K562 (cell line): Measurements from ENCODE around the gene ERICH6B. TPM values are rescaled to one million over a fixed set of nuclear protein-coding genes. Genes with fewer than 3 reads are reported as not detected.

Experiments
- ATAC-seq: fragments of 200-7000 bp; cut with Tn5 transposase; 3 replicates; pipeline ENCODE4 v1.9.1; 2020; ENCODE audit warnings: moderate library complexity
- BruUV-seq: library from RNA; stranded (reverse); fragments of 400-500 nt; replicated peaks from 2 replicates; lab custom pipeline; 2021; lab: Mats Ljungman, UMichigan
- CTCF ChIA-PET: fragments of 300-600 bp; formaldehyde crosslinking; extraction: SDS; loops from one replicate; lab custom pipeline; 2021; ENCODE audit warnings: low intra/inter-chr PET ratio; lab: Yijun Ruan, JAX
- POLR2A ChIA-PET: fragments of 300-600, 350-650 bp; sonication (Branson Sonifier 250); formaldehyde crosslinking; extraction: SDS; loops from one replicate; lab custom pipeline; 2021; ENCODE audit warnings: antibody characterized with exemption, inconsistent platforms; lab: Yijun Ruan, JAX
- DNase-seq, 4 experiments: peaks; one replicate each; pipeline versions ENCODE4 v3.0.0 to v3.0.0-alpha.2; 2011 to 2018; ENCODE audit warnings: low spot score in 3 of 4, mixed read lengths in 3 of 4; ENCODE audit errors: extremely low read depth in 1 of 4
- FAIRE-seq: peaks from 2 replicates; lab custom pipeline; 2011; peaks lifted over from hg19 to GRCh38; lab: Jason Lieb, UNC
- H2AFZ ChIP-seq: 2 replicates; pipeline ENCODE4 v1.6.0; 2011; ENCODE audit warnings: low read depth, low read length, control low read depth, inconsistent platforms
- H3K27ac ChIP-seq: fragments of 200-600 bp; 3 replicates; pipeline ENCODE4 v1.8.0; 2011; ENCODE audit warnings: low read depth, mild to moderate bottlenecking, control low read depth, inconsistent platforms, low read length, moderate library complexity, mixed read lengths; ENCODE audit errors: extremely low read depth
- H3K27me3 ChIP-seq, 2 experiments: fragments of 300-600 bp in 1 of 2; 2 replicates in 1 of 2; 3 replicates in 1 of 2; pipeline versions ENCODE4 v1.6.0 to v1.8.0; 2011; ENCODE audit warnings: inconsistent platforms in 2 of 2, low read length in 2 of 2, mild to moderate bottlenecking in 1 of 2, mixed read lengths in 1 of 2, moderate library complexity in 1 of 2; ENCODE audit not compliant: control insufficient read depth in 2 of 2, insufficient read depth in 2 of 2
- H3K36me3 ChIP-seq: fragments of 300-600 bp; 3 replicates; pipeline ENCODE4 v1.8.0; 2011; ENCODE audit warnings: mild to moderate bottlenecking, low read length, inconsistent platforms; ENCODE audit not compliant: control insufficient read depth, insufficient read depth
- H3K4me1 ChIP-seq, 2 experiments: fragments of 200-600 bp in 1 of 2; replicated peaks in 1 of 2; 2 replicates in 1 of 2; 3 replicates in 1 of 2; pipeline versions ENCODE4 v1.5.1 to v1.8.0; 2011; ENCODE audit warnings: inconsistent platforms in 2 of 2, low read length in 2 of 2, mild to moderate bottlenecking in 1 of 2, mixed read lengths in 1 of 2, moderate library complexity in 1 of 2; ENCODE audit not compliant: control insufficient read depth in 2 of 2, insufficient read depth in 2 of 2
- H3K4me2 ChIP-seq: 2 replicates; pipeline ENCODE4 v1.6.1; 2011; ENCODE audit warnings: low read length, control low read depth, inconsistent platforms, mixed read lengths; ENCODE audit not compliant: insufficient read depth
- H3K4me3 ChIP-seq: fragments of 200-600 bp; sonication (generic), shearing (Covaris generic); 2 replicates; pipeline ENCODE4 v1.5.1; 2016; ENCODE audit warnings: control low read depth, inconsistent platforms
- H3K79me2 ChIP-seq: fragments of 200-600 bp; 3 replicates; pipeline ENCODE4 v1.8.0; 2011; ENCODE audit warnings: low read length, inconsistent platforms; ENCODE audit not compliant: control insufficient read depth, insufficient read depth
- H3K9ac ChIP-seq, 2 experiments: 2 replicates each; pipeline versions ENCODE4 v1.6.0 to v1.6.1; 2011; ENCODE audit warnings: low read depth in 2 of 2, low read length in 2 of 2, control low read depth in 1 of 2, inconsistent platforms in 1 of 2, mild to moderate bottlenecking in 1 of 2, mixed read lengths in 1 of 2; ENCODE audit not compliant: insufficient read depth in 1 of 2
- H3K9me1 ChIP-seq: one replicate; pipeline ENCODE4 v1.6.0; 2011; ENCODE audit warnings: inconsistent platforms, mild to moderate bottlenecking, low read length, moderate library complexity; ENCODE audit not compliant: control insufficient read depth, insufficient read depth
- H3K9me3 ChIP-seq: replicated peaks from 2 replicates; pipeline ENCODE4 v1.5.1; 2011; ENCODE audit warnings: low read depth, low read length, inconsistent platforms; ENCODE audit not compliant: control insufficient read depth, insufficient read depth
- H4K20me1 ChIP-seq: replicated peaks from 2 replicates; pipeline ENCODE4 v1.6.1; 2011; ENCODE audit warnings: low read length, inconsistent platforms, mixed read lengths; ENCODE audit not compliant: control insufficient read depth, insufficient read depth
- BRD9 ChIP-seq: fragments of 450-650 bp; IDR thresholded peaks from 2 replicates; pipeline ENCODE4 v1.6.1; 2018; ENCODE audit warnings: low read depth; ENCODE audit not compliant: partially characterized antibody
- GATAD2A ChIP-seq: fragments of 450-650 bp; IDR thresholded peaks from 2 replicates; pipeline ENCODE4 v1.6.1; 2017
- NFIC ChIP-seq: fragments of 450-650 bp; IDR thresholded peaks from 2 replicates; pipeline ENCODE4 v1.6.1; 2017; ENCODE audit warnings: mild to moderate bottlenecking, inconsistent platforms
- TCF7 ChIP-seq: sonication (generic); IDR thresholded peaks from 2 replicates; pipeline ENCODE4 v1.6.1; 2016; ENCODE audit warnings: antibody characterized with exemption, borderline replicate concordance
- TEAD1 ChIP-seq, 2 experiments: fragments of 450-650 bp in 1 of 2; sonication (generic) in 1 of 2; formaldehyde crosslinking; IDR thresholded peaks; 2 replicates each; pipeline versions ENCODE4 v1.4.0 to v1.8.0; 2020 to 2022; ENCODE audit warnings: mild to moderate bottlenecking in 2 of 2, missing genetic modification reagents in 1 of 2
- TOE1 ChIP-seq, 2 experiments: fragments of 450-650 bp in 1 of 2; sonication (generic) in 1 of 2; formaldehyde crosslinking in 1 of 2; IDR thresholded peaks; 2 replicates each; pipeline versions ENCODE4 v1.7.1 to v1.8.0; 2016 to 2022; ENCODE audit warnings: borderline replicate concordance in 2 of 2, mild to moderate bottlenecking in 2 of 2, antibody characterized with exemption in 1 of 2, inconsistent platforms in 1 of 2, low read depth in 1 of 2, missing genetic modification reagents in 1 of 2, moderate library complexity in 1 of 2
- TSC22D4 ChIP-seq: fragments of 450-650 bp; IDR thresholded peaks from 2 replicates; pipeline ENCODE4 v1.6.1; 2016; ENCODE audit warnings: missing genetic modification characterization, missing biosample characterization, control low read depth
- ZBTB26 ChIP-seq: fragments of 450-650 bp; formaldehyde crosslinking; IDR thresholded peaks from 2 replicates; pipeline ENCODE4 v1.4.0; 2022; ENCODE audit warnings: missing genetic modification characterization
- ZBTB5 ChIP-seq: fragments of 450-650 bp; IDR thresholded peaks from 2 replicates; pipeline ENCODE4 v1.6.1; 2017; ENCODE audit warnings: antibody characterized with exemption
- ZKSCAN8 ChIP-seq: fragments of 200-800 bp; sonication (Bioruptor generic); IDR thresholded peaks from 2 replicates; pipeline ENCODE4 v1.6.1; 2016; ENCODE audit warnings: missing genetic modification characterization, missing compliant biosample characterization
- ZNF212 ChIP-seq: fragments of 450-650 bp; formaldehyde crosslinking; IDR thresholded peaks from 2 replicates; pipeline ENCODE4 v1.4.0; 2020; ENCODE audit warnings: mild to moderate bottlenecking
- ZNF586 ChIP-seq: fragments of 450-650 bp; formaldehyde crosslinking; conservative IDR thresholded peaks from 2 replicates; pipeline ENCODE4 v1.4.0; 2020; ENCODE audit warnings: mild to moderate bottlenecking, moderate library complexity
- WGBS: fragments of 100-300 bp; shearing (Covaris generic); methylation state at CpG from one replicate; pipeline ENCODE4 v1.1.6; 2016; ENCODE audit warnings: low coverage, mixed read lengths; ENCODE audit not compliant: insufficient coverage; ENCODE audit errors: missing lambda C conversion rate; 5-methylcytosine and 5-hydroxymethylcytosine counted together
- in situ Hi-C: fragments of 300-500 bp; cut with MboI; formaldehyde crosslinking; loops from 4 replicates; pipeline ENCODE4 v1.15.0; 2018; ENCODE audit warnings: inconsistent platforms, mixed read lengths
- intact Hi-C: fragments of 100-400 bp; cut with micrococcal nuclease; formaldehyde crosslinking; loops from 2 replicates; pipeline ENCODE4 v1.14.2; 2022
- polyA plus RNA-seq, 8 experiments: library from polyadenylated mRNA; depleted of rRNA in 4 of 8; stranded (reverse) in 5 of 8; unstranded in 3 of 8; fragments of >200 nt; fragmentation: Nextera tagmentation in 2 of 8; fragmentation: Illumina TruSeq in 1 of 8; extraction: Ambion mirVana in 2 of 8; extraction: Trizol in 1 of 8; gene quantifications; 2 replicates each; pipeline versions ENCODE4 v1.2.1 to v1.2.3, GENCODE V29; 2011 to 2014; ENCODE audit warnings: inconsistent platforms in 1 of 8, missing spikeins in 1 of 8
- total RNA-seq, 7 experiments: library from RNA; depleted of rRNA in 6 of 7; stranded (reverse); fragments of >200 nt in 6 of 7; fragmentation: Illumina TruSeq in 2 of 7; extraction: Trizol in 2 of 7; gene quantifications; 2 replicates each; pipeline versions ENCODE4 v1.2.1 to v1.2.3, GENCODE V29; 2011 to 2021; ENCODE audit warnings: low replicate concordance in 1 of 7

ERICH6B gene
- total and polyA plus RNA-seq, 9 of the 15 experiments (the other 6 are each of a cell fraction or from before 2014, with no cell fraction given), result not detected

DNA sequence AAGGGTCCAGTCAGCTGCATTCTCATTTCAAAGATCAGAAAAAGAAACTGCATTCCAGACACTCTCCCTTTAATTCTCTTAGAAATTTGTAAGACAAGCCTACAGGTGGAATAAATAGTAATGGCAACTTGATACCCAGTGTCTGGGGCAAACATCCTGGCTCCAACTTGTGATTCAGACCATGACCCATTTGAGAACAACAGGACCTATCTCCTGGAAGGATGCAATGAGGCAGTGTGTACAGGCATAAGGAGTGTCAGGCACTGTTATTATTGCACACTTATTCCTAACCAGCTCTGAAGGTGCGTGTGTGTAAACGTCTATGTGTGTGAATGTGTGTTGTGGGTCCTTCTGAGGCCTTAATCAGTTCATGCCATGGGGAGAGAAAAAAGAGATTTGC, 13.9 kb downstream of the ERICH6B start:
- Histone ChIP-seq H3K9ac (no peak overlapping the region), H3K4me2 (no peak overlapping the region), H3K4me3 (no peak overlapping the region), H3K36me3 (no peaks in the 10 kb centered on the region), H3K9me1 (no peaks in the 10 kb centered on the region), H3K27me3 (peaks cover 0 to 5% of the 10 kb centered on the region in 2 experiments; a peak in 3 of 5 replicates), H4K20me1 (no peaks in the 10 kb centered on the region), H3K27ac (no peak overlapping the region), H3K79me2 (no peaks in the 10 kb centered on the region), H2AFZ (no peak overlapping the region), H3K9me3 (no peaks in the 10 kb centered on the region), H3K4me1 (no peaks in the 10 kb centered on the region; a peak in 1 of 5 replicates)
- ATAC-seq, result no peak
- POLR2A ChIA-PET, result no interaction called here
- WGBS, result 6% methylated on average over 2 of the region's 2 CpGs
- BruUV-seq, result no TSS peak
- FAIRE-seq, result no peak
- in situ Hi-C loops, result no loop called here
- CTCF ChIA-PET, result no interaction called here
- TF ChIP-seq TEAD1 (CRISPR knock-in tag; IDR thresholded peaks at IDR 0.05) (no peak), NFIC (no peak), ZBTB5 (no peak), ZNF212 (CRISPR knock-in tag) (no peak), ZNF586 (CRISPR knock-in tag) (no peak), ZBTB26 (CRISPR knock-in tag) (no peak), TCF7 (no peak), ZKSCAN8 (CRISPR knock-in tag) (no peak), TOE1 (IDR thresholded peaks at IDR 0.05; ENCODE audit: borderline replicate concordance) (no peak), TOE1 (CRISPR knock-in tag; IDR thresholded peaks at IDR 0.05; ENCODE audit: borderline replicate concordance, low read depth) (no peak), BRD9 (no peak), TSC22D4 (tag) (no peak), GATAD2A (no peak)
- no peak for DNase-seq
- intact Hi-C loops, result no loop called here
